ENCODE results near the gene PER3. TPM values are rescaled to one million over a fixed set of nuclear protein-coding genes. Genes with fewer than 3 reads are reported as not detected.

PER3 gene
- total RNA-seq, 1 experiment from 2014 or later, result 4.3 TPM

DNA sequence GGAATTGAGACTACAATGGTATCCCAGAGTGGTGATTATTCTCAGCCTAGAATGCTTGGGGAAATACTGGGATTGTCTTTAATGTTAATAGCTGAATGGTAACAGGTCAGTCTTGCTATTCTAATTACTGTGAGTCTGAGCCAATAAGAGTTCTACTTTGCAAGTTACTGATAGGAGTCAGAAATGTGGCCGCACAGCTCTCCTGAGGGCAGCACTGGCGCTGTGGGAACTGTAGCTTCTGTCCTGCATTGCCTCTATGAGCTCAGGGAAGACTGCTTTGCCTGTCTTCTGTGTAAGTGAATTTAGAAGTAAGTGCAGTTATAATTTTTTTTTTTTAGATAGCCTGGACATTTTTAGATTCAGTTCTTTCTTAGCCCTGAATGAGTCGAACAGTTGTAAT, 23.0 kb upstream of the PER3 start:
- POLR2A ChIA-PET (ENCODE audit: unreplicated experiment), result no interaction called here
- peaks cover 13% of the 10 kb centered on the region; the same call in 1 of the 2 replicates for H3K27me3 ChIP-seq (ENCODE audit: low read length)

DNA sequence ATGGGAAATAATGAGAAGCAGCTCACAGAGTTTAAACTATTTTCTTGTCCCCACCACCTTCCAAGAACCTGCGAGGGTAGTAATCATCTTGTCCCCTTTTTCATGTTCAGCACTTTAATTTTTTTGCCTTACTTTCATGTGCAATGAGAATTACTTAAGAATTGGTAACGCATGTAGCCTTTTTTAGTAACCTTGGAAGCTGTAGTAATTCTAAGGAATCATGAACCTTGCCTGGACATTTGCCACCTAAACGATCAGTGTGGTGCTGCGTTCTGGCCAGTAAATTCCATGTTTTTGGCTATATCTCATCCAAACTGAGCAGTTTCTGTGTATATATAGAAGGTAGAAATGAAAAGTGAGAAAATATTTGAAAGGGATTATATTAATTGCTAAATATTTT, 16.9 kb upstream of the PER3 start:
- Histone ChIP-seq H3K36me3 (ENCODE audit: low read depth, low read length) (no peaks in the 10 kb centered on the region), H4K20me1 (ENCODE audit: low read length) (peaks cover 5% of the 10 kb centered on the region; the same call in 1 of the 2 replicates), H3K9ac (ENCODE audit: low read length) (no peak overlapping the region), H3K9me2 (replicated peaks; ENCODE audit: low read length) (no peaks in the 10 kb centered on the region), H3K27ac (ENCODE audit: low read length) (no peak overlapping the region), H2AFZ (ENCODE audit: low read length) (no peak overlapping the region), H3K9me3 (ENCODE audit: low read length) (no peaks in the 10 kb centered on the region), H3K79me2 (ENCODE audit: low read length) (peaks cover 8% of the 10 kb centered on the region), H3F3A (ENCODE audit: low read length, unreplicated experiment) (no peaks in the 10 kb centered on the region), H3K4me3 (ENCODE audit: low read length) (no peak overlapping the region), H3K4me1 (ENCODE audit: insufficient read depth, low read length) (peaks cover 10% of the 10 kb centered on the region; the same call in 1 of the 2 replicates), H3K27me3 (ENCODE audit: low read length) (peaks cover 21% of the 10 kb centered on the region; the same call in 1 of the 2 replicates), H3K4me2 (ENCODE audit: low read length) (no peak overlapping the region)
- TF ChIP-seq EZH2 (IDR thresholded peaks at IDR 0.05; ENCODE audit: low read length, unreplicated experiment) (no peak), EZH2phosphoT487 (IDR thresholded peaks at IDR 0.05; ENCODE audit: borderline replicate concordance, low read length) (no peak)
- TF ChIP-seq, protein P1, sequence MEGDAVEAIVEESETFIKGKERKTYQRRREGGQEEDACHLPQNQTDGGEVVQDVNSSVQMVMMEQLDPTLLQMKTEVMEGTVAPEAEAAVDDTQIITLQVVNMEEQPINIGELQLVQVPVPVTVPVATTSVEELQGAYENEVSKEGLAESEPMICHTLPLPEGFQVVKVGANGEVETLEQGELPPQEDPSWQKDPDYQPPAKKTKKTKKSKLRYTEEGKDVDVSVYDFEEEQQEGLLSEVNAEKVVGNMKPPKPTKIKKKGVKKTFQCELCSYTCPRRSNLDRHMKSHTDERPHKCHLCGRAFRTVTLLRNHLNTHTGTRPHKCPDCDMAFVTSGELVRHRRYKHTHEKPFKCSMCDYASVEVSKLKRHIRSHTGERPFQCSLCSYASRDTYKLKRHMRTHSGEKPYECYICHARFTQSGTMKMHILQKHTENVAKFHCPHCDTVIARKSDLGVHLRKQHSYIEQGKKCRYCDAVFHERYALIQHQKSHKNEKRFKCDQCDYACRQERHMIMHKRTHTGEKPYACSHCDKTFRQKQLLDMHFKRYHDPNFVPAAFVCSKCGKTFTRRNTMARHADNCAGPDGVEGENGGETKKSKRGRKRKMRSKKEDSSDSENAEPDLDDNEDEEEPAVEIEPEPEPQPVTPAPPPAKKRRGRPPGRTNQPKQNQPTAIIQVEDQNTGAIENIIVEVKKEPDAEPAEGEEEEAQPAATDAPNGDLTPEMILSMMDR (conservative IDR thresholded peaks at IDR 0.05; ENCODE audit: low read depth, low read length), result no peak
- intact Hi-C loops (cut with micrococcal nuclease), result no loop called here
- ATAC-seq, result no peak
- ChIA-PET CTCF (no interaction called here), POLR2A (ENCODE audit: unreplicated experiment) (no interaction called here)
- no peak for DNase-seq
- BruUV-seq (replicated peaks), result no TSS peak

More for the DNA sequence above, 23.0 kb upstream of the PER3 start:
- intact Hi-C loops (cut with micrococcal nuclease), result no loop called here
- no peak overlapping the region for H3K9ac ChIP-seq (ENCODE audit: low read length)
- H3K79me2 ChIP-seq (ENCODE audit: low read length), result no peaks in the 10 kb centered on the region
- BruUV-seq (replicated peaks), result no TSS peak
- ATAC-seq (no peak), DNase-seq (no peak)
- no peaks in the 10 kb centered on the region for H3K9me3 ChIP-seq (ENCODE audit: low read length)
- no peak overlapping the region for H2AFZ ChIP-seq (ENCODE audit: low read length)
- H3K27ac ChIP-seq (ENCODE audit: low read length), result no peak overlapping the region
- H3K4me1 ChIP-seq (ENCODE audit: insufficient read depth, low read length), result no peaks in the 10 kb centered on the region
- H3K4me3 ChIP-seq (ENCODE audit: low read length), result no peak overlapping the region
- no peak overlapping the region for H3K4me2 ChIP-seq (ENCODE audit: low read length)
- no peaks in the 10 kb centered on the region for H3K9me2 ChIP-seq (replicated peaks; ENCODE audit: low read length)
- no peaks in the 10 kb centered on the region for H4K20me1 ChIP-seq (ENCODE audit: low read length)
- no peaks in the 10 kb centered on the region for H3F3A ChIP-seq (ENCODE audit: low read length, unreplicated experiment)
- H3K36me3 ChIP-seq (ENCODE audit: low read depth, low read length), result no peaks in the 10 kb centered on the region
- TF ChIP-seq, protein P1 (conservative IDR thresholded peaks at IDR 0.05; ENCODE audit: low read depth, low read length), result no peak
- TF ChIP-seq EZH2phosphoT487 (IDR thresholded peaks at IDR 0.05; ENCODE audit: borderline replicate concordance, low read length) (no peak), EZH2 (IDR thresholded peaks at IDR 0.05; ENCODE audit: low read length, unreplicated experiment) (no peak)
- CTCF ChIA-PET, result no interaction called here

DNA sequence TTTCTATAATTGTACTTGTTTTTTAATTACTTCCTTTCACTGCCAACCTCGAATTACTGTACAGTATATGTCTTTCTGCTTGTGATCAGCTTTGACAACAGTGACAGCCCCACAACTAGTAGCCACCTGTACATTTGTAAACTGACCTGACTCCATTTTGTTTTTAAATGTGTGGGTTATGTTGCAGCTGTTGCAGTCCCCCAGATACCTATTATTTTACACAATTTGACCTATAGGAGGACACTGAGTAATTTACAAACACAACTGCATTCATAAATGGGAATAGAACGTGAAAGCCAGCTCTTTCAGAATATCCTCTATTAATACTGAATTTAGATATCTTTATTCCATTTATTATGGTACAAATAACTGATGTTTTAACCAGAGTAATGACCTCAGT, 15.5 kb upstream of the PER3 start:
- ATAC-seq, result no peak
- no peak overlapping the region for H3K4me2 ChIP-seq (ENCODE audit: low read length)
- no peaks in the 10 kb centered on the region for H3K9me2 ChIP-seq (replicated peaks; ENCODE audit: low read length)
- H3K27ac ChIP-seq (ENCODE audit: low read length), result no peak overlapping the region
- TF ChIP-seq, protein P1 (conservative IDR thresholded peaks at IDR 0.05; ENCODE audit: low read depth, low read length), result no peak
- TF ChIP-seq EZH2 (IDR thresholded peaks at IDR 0.05; ENCODE audit: low read length, unreplicated experiment) (no peak), EZH2phosphoT487 (IDR thresholded peaks at IDR 0.05; ENCODE audit: borderline replicate concordance, low read length) (no peak)
- H3K79me2 ChIP-seq (ENCODE audit: low read length), result peaks cover 22% of the 10 kb centered on the region
- ChIA-PET CTCF (no interaction called here), POLR2A (ENCODE audit: unreplicated experiment) (no interaction called here)
- H3K9ac ChIP-seq (ENCODE audit: low read length), result no peak overlapping the region
- H3F3A ChIP-seq (ENCODE audit: low read length, unreplicated experiment), result no peaks in the 10 kb centered on the region
- H3K4me3 ChIP-seq (ENCODE audit: low read length), result no peak overlapping the region
- peaks cover 14% of the 10 kb centered on the region; the same call in 1 of the 2 replicates for H3K27me3 ChIP-seq (ENCODE audit: low read length)
- H3K4me1 ChIP-seq (ENCODE audit: insufficient read depth, low read length), result peaks cover 13% of the 10 kb centered on the region; the same call in 1 of the 2 replicates
- H3K9me3 ChIP-seq (ENCODE audit: low read length), result no peaks in the 10 kb centered on the region
- DNase-seq, result no peak
- no peak overlapping the region for H2AFZ ChIP-seq (ENCODE audit: low read length)
- 0 out of 2 replicates have a peak, but pooled peaks cover 3% of the 10 kb centered on the region for H3K36me3 ChIP-seq (ENCODE audit: low read depth, low read length)
- BruUV-seq (replicated peaks), result no TSS peak
- peaks cover 5% of the 10 kb centered on the region; the same call in 1 of the 2 replicates for H4K20me1 ChIP-seq (ENCODE audit: low read length)
- intact Hi-C loops (cut with micrococcal nuclease), result no loop called here

Measured in PC-3 (cell line).